SK-N-SH (cell line): ENCODE measurements around the gene FERMT2. TPM values are rescaled to one million over a fixed set of nuclear protein-coding genes. Genes with fewer than 3 reads are reported as not detected.

ENCODE experiments used
- CTCF ChIA-PET: fragments of 300-600, 350-600 bp; formaldehyde crosslinking; extraction: SDS; loops from one replicate; lab custom pipeline; 2021; lab: Yijun Ruan, JAX
- POLR2A ChIA-PET: fragments of 350-600 bp; sonication (Branson Sonifier 250); formaldehyde crosslinking; extraction: SDS; loops from one replicate; lab custom pipeline; 2020; ENCODE audit warnings: antibody characterized with exemption, inconsistent platforms; lab: Yijun Ruan, JAX
- DNase-seq: peaks from one replicate; pipeline ENCODE4 v3.0.0; 2012
- H2AFZ ChIP-seq: fragments of 200-600 bp; sonication (generic); 2 replicates; pipeline ENCODE4 v1.8.1; 2016; ENCODE audit warnings: antibody characterized with exemption, mild to moderate bottlenecking, low read depth
- H3F3A ChIP-seq: fragments of 200-600 bp; sonication (generic); replicated peaks from 2 replicates; pipeline ENCODE3; 2016; ENCODE audit warnings: antibody characterized with exemption, mild to moderate bottlenecking; ENCODE audit not compliant: insufficient read depth
- H3K27ac ChIP-seq, 2 experiments: fragments of 200-500 bp in 1 of 2; fragments of 200-600 bp in 1 of 2; sonication (Bioruptor generic) in 1 of 2; sonication (generic), shearing (Covaris generic) in 1 of 2; 2 replicates each; pipeline versions ENCODE4 v1.5.1 to v1.6.1; 2014 to 2016; ENCODE audit warnings: low read depth in 2 of 2, inconsistent platforms in 1 of 2, low read length in 1 of 2, mild to moderate bottlenecking in 1 of 2, mixed read lengths in 1 of 2
- H3K27me3 ChIP-seq: fragments of 200-600 bp; sonication (generic), shearing (Covaris generic); 2 replicates; pipeline ENCODE4 v1.6.1; 2016; ENCODE audit warnings: mixed run types; ENCODE audit not compliant: insufficient read depth
- H3K36me3 ChIP-seq, 2 experiments: fragments of 200-500 bp in 1 of 2; fragments of 200-600 bp in 1 of 2; sonication (Bioruptor generic) in 1 of 2; sonication (generic) in 1 of 2; replicated peaks in 1 of 2; 2 replicates each; pipeline versions ENCODE3 to v1.5.1; 2014 to 2016; ENCODE audit warnings: low read length in 1 of 2, mild to moderate bottlenecking in 1 of 2; ENCODE audit not compliant: insufficient read depth in 2 of 2, control insufficient read depth in 1 of 2
- H3K4me1 ChIP-seq, 2 experiments: fragments of 200-500 bp in 1 of 2; fragments of 200-600 bp in 1 of 2; sonication (Bioruptor generic) in 1 of 2; sonication (generic), shearing (Covaris generic) in 1 of 2; 2 replicates each; pipeline versions ENCODE4 v1.5.1 to v1.6.1; 2014 to 2016; ENCODE audit warnings: low read depth in 1 of 2, low read length in 1 of 2, mixed run types in 1 of 2; ENCODE audit not compliant: insufficient read depth in 2 of 2, control insufficient read depth in 1 of 2
- H3K4me2 ChIP-seq: fragments of 200-600 bp; sonication (generic), shearing (Covaris generic); 2 replicates; pipeline ENCODE4 v1.6.1; 2017; ENCODE audit warnings: mixed run types
- H3K4me3 ChIP-seq, 2 experiments: fragments of 200-500 bp in 1 of 2; fragments of 200-600 bp in 1 of 2; sonication (Bioruptor generic) in 1 of 2; sonication (generic), shearing (Covaris generic) in 1 of 2; 2 replicates each; pipeline versions ENCODE4 v1.5.1 to v1.8.1; 2014 to 2016; ENCODE audit warnings: low read depth in 2 of 2, inconsistent platforms in 1 of 2, low read length in 1 of 2, mild to moderate bottlenecking in 1 of 2, mixed read lengths in 1 of 2, moderate library complexity in 1 of 2
- H3K79me2 ChIP-seq: fragments of 200-600 bp; sonication (generic); 2 replicates; pipeline ENCODE4 v1.8.1; 2017; ENCODE audit warnings: mild to moderate bottlenecking; ENCODE audit not compliant: insufficient read depth
- H3K9ac ChIP-seq: fragments of 200-600 bp; sonication (generic); 2 replicates; pipeline ENCODE4 v1.6.1; 2017; ENCODE audit warnings: mixed run types
- H3K9me2 ChIP-seq: fragments of 200-600 bp; sonication (generic); 2 replicates; pipeline ENCODE4 v1.6.1; 2017; ENCODE audit warnings: mixed run types
- H3K9me3 ChIP-seq: fragments of 200-600 bp; sonication (generic); 2 replicates; pipeline ENCODE4 v1.6.1; 2017; ENCODE audit warnings: mixed run types, mild to moderate bottlenecking, moderate library complexity
- H4K20me1 ChIP-seq: fragments of 200-600 bp; sonication (generic); 2 replicates; pipeline ENCODE4 v1.6.1; 2017; ENCODE audit warnings: mild to moderate bottlenecking, mixed run types; ENCODE audit not compliant: insufficient read depth
- CHD2 ChIP-seq: fragments of 150-350 bp; IDR thresholded peaks from 2 replicates; pipeline ENCODE4 v1.6.1; 2018; ENCODE audit warnings: low read length; ENCODE audit not compliant: partially characterized antibody
- CTCF ChIP-seq: fragments of 200-600 bp; sonication (generic); IDR thresholded peaks from 2 replicates; pipeline ENCODE4 v1.6.1; 2017; ENCODE audit warnings: antibody characterized with exemption, mild to moderate bottlenecking, moderate library complexity
- EP300 ChIP-seq, 2 experiments: IDR thresholded peaks; 2 replicates each; pipeline versions ENCODE4 v1.4.0 to v1.6.1; 2012; ENCODE audit warnings: borderline replicate concordance in 1 of 2, low read depth in 1 of 2, low read length in 1 of 2
- FOSL2 ChIP-seq: IDR thresholded peaks from 2 replicates; pipeline ENCODE4 v1.4.0; 2012; ENCODE audit warnings: low read depth, mild to moderate bottlenecking, moderate library complexity, borderline replicate concordance
- FOXJ3 ChIP-seq: sonication (generic); formaldehyde crosslinking; IDR thresholded peaks from 2 replicates; pipeline ENCODE4 v1.5.1; 2020; ENCODE audit warnings: mild to moderate bottlenecking, missing genetic modification reagents
- GATA2 ChIP-seq: sonication (generic); formaldehyde crosslinking; IDR thresholded peaks from 2 replicates; pipeline ENCODE4 v1.5.0; 2020; ENCODE audit warnings: mild to moderate bottlenecking, missing genetic modification reagents
- IRF3 ChIP-seq: fragments of 150-350 bp; IDR thresholded peaks from 2 replicates; pipeline ENCODE4 v1.6.1; 2016; ENCODE audit warnings: mild to moderate bottlenecking, low read depth, low read length
- JUND ChIP-seq: IDR thresholded peaks from 2 replicates; pipeline ENCODE4 v1.4.0; 2012
- MAX ChIP-seq: IDR thresholded peaks from 2 replicates; pipeline ENCODE4 v1.4.0; 2012; ENCODE audit warnings: low read depth
- NFIC ChIP-seq: IDR thresholded peaks from 2 replicates; pipeline ENCODE4 v1.4.0; 2012; ENCODE audit warnings: borderline replicate concordance
- POLR2AphosphoS5 ChIP-seq: IDR thresholded peaks from 2 replicates; pipeline ENCODE4 v1.6.1; 2012; ENCODE audit warnings: low read depth, low read length
- REST ChIP-seq: IDR thresholded peaks from 2 replicates; pipeline ENCODE4 v1.6.1; 2012; ENCODE audit warnings: mild to moderate bottlenecking, low read depth, low read length, moderate library complexity
- RFX5 ChIP-seq: IDR thresholded peaks from 2 replicates; pipeline ENCODE4 v1.6.1; 2012; ENCODE audit warnings: mild to moderate bottlenecking, improper control_type of control experiment, low read length
- RXRA ChIP-seq: IDR thresholded peaks from 2 replicates; pipeline ENCODE4 v1.4.0; 2012; ENCODE audit warnings: low read depth, mild to moderate bottlenecking, borderline replicate concordance
- SMC3 ChIP-seq: IDR thresholded peaks from 2 replicates; pipeline ENCODE4 v1.6.1; 2012; ENCODE audit warnings: low read depth, low read length, improper control_type of control experiment
- TAF1 ChIP-seq: IDR thresholded peaks from 2 replicates; pipeline ENCODE4 v1.6.1; 2012; ENCODE audit warnings: low read depth, mild to moderate bottlenecking, low read length, moderate library complexity, borderline replicate concordance
- TEAD4 ChIP-seq: IDR thresholded peaks from 2 replicates; pipeline ENCODE4 v1.4.0; 2012; ENCODE audit warnings: mild to moderate bottlenecking, borderline replicate concordance; ENCODE audit not compliant: insufficient read depth
- USF1 ChIP-seq: IDR thresholded peaks from 2 replicates; pipeline ENCODE4 v1.4.0; 2012; ENCODE audit warnings: low read depth, borderline replicate concordance
- USF2 ChIP-seq: fragments of 150-350 bp; IDR thresholded peaks from 2 replicates; pipeline ENCODE4 v1.6.1; 2017; ENCODE audit warnings: antibody characterized with exemption, low read length, low read depth, borderline replicate concordance
- YY1 ChIP-seq: IDR thresholded peaks from 2 replicates; pipeline ENCODE4 v1.4.0; 2012; ENCODE audit warnings: low read depth, mild to moderate bottlenecking
- WGBS: methylation state at CpG from one replicate; pipeline ENCODE4 v1.1.6; 2017; ENCODE audit warnings: low lambda C conversion rate; 5-methylcytosine and 5-hydroxymethylcytosine counted together
- polyA plus RNA-seq, 3 experiments: library from polyadenylated mRNA; depleted of rRNA; stranded (reverse); fragments of >200 nt; gene quantifications; 2 replicates each; pipeline ENCODE4 v1.2.3, GENCODE V29; 2012

The FERMT2 gene
- polyA plus RNA-seq, 1 of the 3 experiments (the other 2 are of a cell fraction), result 40.1 TPM

GRCh38 chr14:52960627-52961026 lies 9.8 kb upstream of the FERMT2 start:
- no peak overlapping the region for H3K4me3 ChIP-seq
- H4K20me1 ChIP-seq, result no peaks in the 10 kb centered on the region
- peaks cover 0 to 3% of the 10 kb centered on the region in 2 experiments; a peak in 1 of 4 replicates for H3K4me1 ChIP-seq
- no peak for TF ChIP-seq GATA2 (CRISPR knock-in tag)
- no peak for TF ChIP-seq TAF1
- TF ChIP-seq JUND, result no peak
- TF ChIP-seq YY1, result no peak
- no peak for TF ChIP-seq NFIC
- no peak for TF ChIP-seq POLR2AphosphoS5
- no peak for TF ChIP-seq FOSL2
- no peak for TF ChIP-seq RFX5
- TF ChIP-seq IRF3, result no peak
- no peak for TF ChIP-seq USF1
- TF ChIP-seq MAX, result no peak
- TF ChIP-seq REST, result no peak
- TF ChIP-seq CTCF, result no peak
- no peak for TF ChIP-seq TEAD4
- TF ChIP-seq EP300 (IDR thresholded peaks at IDR 0.05; ENCODE audit: borderline replicate concordance in 1 of 2, low read depth in 1 of 2, low read length in 1 of 2), result no peak
- no peak for TF ChIP-seq CHD2
- TF ChIP-seq USF2, result no peak
- TF ChIP-seq SMC3, result no peak
- no peak for TF ChIP-seq RXRA
- no peak for TF ChIP-seq FOXJ3 (CRISPR knock-in tag)
- H3K27ac ChIP-seq, result no peak overlapping the region
- ChIA-PET CTCF (interaction anchor here (0.6 to 5.5 kb wide), 33 partner anchors 8 to 660 kb away, joined by 3 to 69 read pairs (median 4); partner anchors contain the start of gene FERMT2), POLR2A (interaction anchor here (0.6 kb wide), 1 partner anchor 319 kb away, joined by 4 read pairs; no protein-coding TSS in a partner anchor)
- no peak for DNase-seq
- H2AFZ ChIP-seq, result no peak overlapping the region
- no peaks in the 10 kb centered on the region for H3K9me2 ChIP-seq
- no peaks in the 10 kb centered on the region for H3K9me3 ChIP-seq
- H3K4me2 ChIP-seq, result no peak overlapping the region
- H3K27me3 ChIP-seq, result no peaks in the 10 kb centered on the region
- no peaks in the 10 kb centered on the region for H3K79me2 ChIP-seq
- H3F3A ChIP-seq, result no peaks in the 10 kb centered on the region
- no peak overlapping the region for H3K9ac ChIP-seq
- 77% methylated on average over 3 of the region's 3 CpGs for WGBS
- H3K36me3 ChIP-seq, result no peaks in the 10 kb centered on the region
